ENCODE data around the gene FMNL2.

The FMNL2 gene

GRCh38 chr2:152627351-152627957, 292.5 kb downstream of the FMNL2 start:
- DNase-seq = no peak

GRCh38 chr2:152629202-152629601, 294.2 kb downstream of the FMNL2 start:
- DNase-seq = no peak

- DNase-seq = no peak
Observed at GRCh38 chr2:152630466-152630865, 295.5 kb downstream of the FMNL2 start.

GRCh38 chr2:152632736-152633135, 297.8 kb downstream of the FMNL2 start:
- DNase-seq = no peak

GRCh38 chr2:152635635-152636298, 300.8 kb downstream of the FMNL2 start:
- no peak for DNase-seq

GRCh38 chr2:152637251-152637650, 302.3 kb downstream of the FMNL2 start:
- no peak for DNase-seq

- no peak for DNase-seq
Observed at GRCh38 chr2:152638056-152638455, 303.1 kb downstream of the FMNL2 start.

- no peak for DNase-seq
Observed at GRCh38 chr2:152638590-152638989, 303.6 kb downstream of the FMNL2 start.

- DNase-seq = no peak
Observed at GRCh38 chr2:152644189-152644873, 309.4 kb downstream of the FMNL2 start.

GRCh38 chr2:152646264-152646663, 311.3 kb downstream of the FMNL2 start:
- DNase-seq = no peak

GRCh38 chr2:152646775-152647174, 311.8 kb downstream of the FMNL2 start:
- no peak for DNase-seq

- DNase-seq = peak; percentile 37
Observed at GRCh38 chr2:152647552-152647951, 312.6 kb downstream of the FMNL2 start.

GRCh38 chr2:152648336-152648735, 313.4 kb downstream of the FMNL2 start:
- DNase-seq = no peak

GRCh38 chr2:152649997-152650396, 315.0 kb downstream of the FMNL2 start:
- no peak for DNase-seq

- DNase-seq = no peak
Observed at GRCh38 chr2:152650768-152651371, 315.9 kb downstream of the FMNL2 start.

GRCh38 chr2:152651834-152652233, 316.9 kb downstream of the FMNL2 start:
- DNase-seq = no peak

GRCh38 chr2:152655880-152656279, 320.9 kb downstream of the FMNL2 start:
- DNase-seq = no peak

GRCh38 chr2:152657043-152657442, 322.1 kb downstream of the FMNL2 start:
- DNase-seq = no peak

GRCh38 chr2:152658221-152658620, 323.2 kb downstream of the FMNL2 start:
- no peak for DNase-seq

GRCh38 chr2:152661076-152661475, 326.1 kb downstream of the FMNL2 start:
- DNase-seq = no peak

GRCh38 chr2:152664725-152665124, 329.8 kb downstream of the FMNL2 start:
- DNase-seq = no peak

GRCh38 chr2:152674334-152674733, 339.4 kb downstream of the FMNL2 start:
- no peak for DNase-seq

- no peak for DNase-seq
Observed at GRCh38 chr2:152676461-152676860, 341.5 kb downstream of the FMNL2 start.

GRCh38 chr2:152678808-152679207, 343.8 kb downstream of the FMNL2 start:
- DNase-seq = no peak
